Posterior vena cava (tissue), 2 donors: Measurements from ENCODE around the gene COIL. TPM values are rescaled to one million over a fixed set of nuclear protein-coding genes. Genes with fewer than 3 reads are reported as not detected.

ENCODE experiments used
- DNase-seq: peaks from one replicate; pipeline ENCODE4 v3.0.0-alpha.2; 2020; ENCODE audit warnings: low spot score
- intact Hi-C, 2 donors: fragments of 100-400 bp; cut with DNase I; formaldehyde crosslinking; loops; one replicate each; pipeline versions ENCODE4 v1.14.1 to v1.14.2; 2022 to 2023
- total RNA-seq, 2 donors: library from RNA; stranded (reverse); fragmentation: NEBNext Ultra II Directional; extraction: Animal tissue kit (Norgen Biotek cat#: 25700); gene quantifications; one replicate each; pipeline ENCODE4 v1.2.1, GENCODE V29; 2021
- donor health status: DM: yes; HTN: yes; CAD: no.
- donor health status: DM: yes; HTN: yes; CAD: no.

Gene COIL
- total RNA-seq, 2 donors from 2014 or later, result 9.4 to 9.5 TPM

DNA sequence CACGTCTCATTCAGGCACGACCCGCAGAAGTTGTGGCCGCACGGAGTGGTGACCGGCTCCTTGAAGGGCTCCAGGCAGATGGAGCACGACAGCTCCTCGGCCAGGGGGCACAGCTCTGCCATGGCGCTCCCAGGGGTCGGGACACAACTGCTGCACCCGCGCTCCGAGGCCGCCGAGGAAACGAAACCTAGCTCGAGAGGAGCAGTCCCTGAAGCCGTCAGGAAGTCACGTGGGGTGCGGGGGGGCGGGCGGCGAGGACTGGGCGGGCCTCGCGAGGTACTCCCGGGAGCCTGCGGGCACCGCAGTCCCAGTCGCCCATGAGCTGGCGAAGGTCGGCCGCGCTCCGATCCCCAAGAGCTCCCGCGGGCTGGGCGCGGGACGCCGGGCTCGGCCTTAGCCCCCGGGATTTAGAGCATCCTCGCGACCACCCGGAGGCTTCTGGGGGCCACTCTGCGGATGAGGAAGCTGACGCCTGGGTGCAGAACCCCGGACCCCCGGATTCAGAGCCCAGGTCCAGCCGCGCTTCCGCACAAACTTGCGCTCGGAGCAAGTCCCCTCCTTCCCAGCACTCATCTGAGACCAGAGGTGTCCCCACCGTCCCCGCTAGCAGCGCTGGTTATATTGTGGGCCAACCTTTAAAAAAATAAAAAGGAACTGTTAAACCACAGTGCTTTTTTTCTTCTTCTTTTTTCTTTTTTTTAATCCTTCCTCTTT is 46.8 kb downstream of the COIL start, which contains the start of gene TRIM25:
TRIM25 (minus strand) TSS at position 183 of the 714 bp plus-strand sequence; CDS start at position 122, 61 bp downstream.
- peak; percentile 96 for DNase-seq
- intact Hi-C loops, result no loop called here

DNA sequence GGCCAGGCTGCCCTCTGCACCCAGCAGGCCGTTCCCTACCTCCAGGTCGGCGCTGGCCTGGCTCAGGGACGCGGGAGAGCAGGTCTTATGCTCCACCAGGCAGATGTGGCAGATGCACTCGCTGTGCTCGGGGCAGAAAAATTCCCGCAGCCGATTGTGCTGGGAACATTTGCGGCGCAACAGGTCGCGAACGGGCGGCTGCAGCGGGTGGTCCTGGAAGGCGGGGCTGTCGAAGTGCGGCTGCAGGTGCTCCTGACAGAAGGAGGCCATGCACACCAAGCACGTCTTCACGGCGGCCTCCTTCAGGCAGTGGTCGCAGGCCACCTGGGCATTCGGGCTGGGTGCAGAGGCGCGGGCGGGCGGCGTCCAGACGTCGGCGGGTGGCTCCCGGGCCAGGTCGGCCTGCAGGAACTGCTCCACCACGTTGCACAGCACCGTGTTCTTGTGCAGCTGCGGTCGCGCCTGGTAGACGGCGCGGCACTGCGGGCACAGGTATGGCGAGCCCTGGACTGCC is 47.4 kb downstream of the COIL start:
- DNase-seq, result no peak
- intact Hi-C loops, result no loop called here

DNA sequence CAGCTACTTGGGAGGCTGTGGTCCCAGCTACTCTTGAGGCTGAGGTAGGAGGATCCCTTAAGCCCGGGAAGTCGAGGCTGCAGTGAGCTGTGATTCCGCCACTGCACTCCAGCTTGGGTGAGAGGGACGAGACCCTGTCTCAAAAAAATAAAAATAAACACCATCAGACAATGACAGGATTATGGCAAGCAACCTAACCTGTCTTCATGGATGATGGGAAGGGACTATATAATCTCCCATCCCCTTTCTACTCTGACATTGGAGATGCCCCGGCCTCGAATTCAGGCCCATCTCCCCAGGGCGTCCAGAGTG is 47.9 kb downstream of the COIL start:
- intact Hi-C loops, result no loop called here

DNA sequence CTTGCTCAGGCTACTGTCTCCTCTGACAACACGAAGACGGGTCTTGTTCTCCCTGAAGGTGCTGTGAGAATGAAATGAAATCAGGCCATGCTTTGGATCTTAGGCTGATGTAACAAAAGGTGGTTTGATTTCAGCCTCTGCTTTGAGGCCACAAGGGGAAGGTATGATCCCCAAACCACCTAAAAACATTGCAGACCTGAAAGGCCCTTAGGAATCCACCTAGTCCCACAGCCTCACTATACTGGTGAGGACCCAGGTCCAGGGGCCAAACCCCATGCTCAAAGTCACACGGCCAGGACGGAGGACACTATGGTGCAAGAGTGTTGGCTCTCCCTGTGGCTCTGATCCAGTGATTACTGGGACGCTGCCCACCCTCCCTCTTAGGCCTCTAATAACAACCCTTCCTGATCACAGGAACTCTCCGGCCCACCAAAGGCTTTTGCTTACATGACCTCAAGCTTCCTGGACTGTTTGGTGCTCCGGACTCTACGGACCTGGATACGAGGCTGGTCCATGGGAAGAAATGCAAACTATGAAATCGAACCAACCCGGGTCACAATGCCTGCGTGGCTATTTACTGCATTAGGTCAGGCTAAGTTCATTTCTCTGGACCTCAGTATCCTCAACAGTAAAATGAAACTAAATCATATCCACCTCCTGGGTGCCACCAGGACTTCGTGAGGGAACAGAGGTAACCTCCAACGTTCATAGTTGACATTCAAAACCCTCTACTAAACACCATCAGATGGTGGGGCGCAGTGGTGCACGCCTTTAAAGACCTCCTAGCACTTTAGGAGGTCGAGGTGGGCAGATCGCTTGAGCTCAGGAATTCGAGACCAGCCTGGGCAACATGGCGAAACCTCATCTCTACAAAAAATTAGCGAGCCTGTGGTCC is 48.5 kb downstream of the COIL start:
- DNase-seq, result no peak
- intact Hi-C loops, result no loop called here

More for the DNA sequence above, 47.9 kb downstream of the COIL start:
- DNase-seq, result no peak

DNA sequence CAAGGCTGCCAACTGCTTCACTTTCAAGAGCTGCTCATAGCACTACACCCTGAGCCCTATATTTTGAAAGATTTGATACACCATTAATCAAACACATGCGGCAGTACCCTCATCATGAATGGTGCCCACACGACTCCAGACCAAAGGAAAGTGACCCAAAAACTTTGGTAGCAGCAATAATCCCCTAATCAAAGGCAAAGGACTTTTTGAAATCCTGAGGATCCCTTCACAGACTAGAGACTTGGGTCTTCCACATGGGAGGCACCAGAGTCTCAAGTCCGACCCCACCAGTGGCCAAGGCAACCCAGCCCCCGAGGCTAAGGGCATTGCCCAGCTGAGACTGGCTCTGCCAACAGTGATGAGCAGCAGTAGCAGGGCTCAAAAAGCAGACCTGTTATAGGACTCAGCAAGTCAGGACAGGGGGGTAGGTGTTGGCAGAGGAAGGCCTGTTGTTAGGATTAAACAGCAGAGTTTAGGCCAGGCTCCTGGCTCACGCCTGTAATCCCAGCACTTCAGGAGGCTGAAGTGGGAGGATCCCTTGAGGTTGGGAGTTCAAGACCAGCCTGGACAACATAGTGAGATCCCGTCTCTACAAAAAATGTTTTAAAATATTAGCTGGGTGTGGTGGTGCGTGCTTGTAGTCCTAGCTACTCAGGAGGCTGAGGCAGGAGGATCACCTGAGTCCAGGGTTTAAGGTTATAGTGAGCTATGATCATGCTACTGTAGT is 50.2 kb downstream of the COIL start:
- intact Hi-C loops, result no loop called here
- DNase-seq, result no peak

DNA sequence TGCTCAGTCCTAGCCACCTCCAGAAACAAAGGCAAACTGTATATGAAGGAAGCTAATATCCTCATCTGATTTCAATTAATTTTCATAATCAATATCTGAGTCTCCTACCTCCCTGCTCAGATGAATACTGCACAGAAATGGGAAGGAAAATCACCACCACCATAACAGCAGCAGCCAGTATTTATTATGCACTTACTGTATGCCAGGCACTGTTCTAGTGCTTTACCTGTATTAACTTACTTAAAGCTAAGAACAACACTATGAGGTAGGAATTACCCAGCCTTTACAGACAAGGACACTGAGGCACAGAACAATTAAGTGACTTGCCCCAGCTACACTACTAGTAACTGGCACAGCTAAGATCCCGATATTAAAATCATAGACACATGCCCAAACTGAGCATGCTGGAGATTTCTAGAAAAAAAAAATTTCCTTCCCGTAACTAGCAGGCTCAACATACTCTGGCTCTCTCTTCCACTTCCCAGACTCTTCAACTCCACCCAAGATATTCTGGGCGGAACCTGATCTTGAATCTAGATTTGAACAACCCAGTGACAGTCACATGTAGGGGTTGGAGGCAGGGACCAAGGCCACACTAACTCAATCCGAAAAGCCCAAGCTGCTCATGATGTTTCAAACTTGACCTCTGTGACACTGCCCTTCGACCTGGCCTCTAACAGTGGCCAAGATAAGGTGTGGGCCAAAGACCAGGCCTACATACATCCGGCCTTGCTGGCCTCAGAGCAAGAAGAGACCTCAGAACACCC is 50.9 kb downstream of the COIL start:
- intact Hi-C loops, result no loop called here

DNA sequence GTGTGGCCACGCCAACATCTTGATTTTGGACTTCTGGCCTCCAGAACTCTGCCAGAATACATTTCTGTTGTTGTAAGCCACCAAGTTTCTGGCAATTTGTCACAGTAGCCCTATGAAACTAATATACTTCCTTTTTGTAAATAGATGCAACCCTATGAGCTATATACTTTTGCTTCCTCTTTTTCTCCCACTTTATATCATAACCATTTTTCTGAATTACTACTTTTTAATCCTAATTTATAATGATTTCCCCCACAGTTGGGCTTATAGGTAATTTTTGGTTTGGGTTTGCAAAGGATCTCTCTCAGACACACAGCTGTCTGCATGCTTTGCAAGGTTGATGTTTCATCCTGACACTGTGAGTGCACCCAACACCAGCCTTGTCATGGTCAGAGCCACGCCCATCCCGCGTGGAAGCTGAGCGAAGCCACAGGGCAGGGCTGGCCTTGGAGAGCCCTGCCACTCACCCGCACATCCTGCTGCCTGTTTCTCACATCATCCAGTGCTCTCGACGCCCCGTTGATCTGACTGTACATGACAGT is 52.8 kb downstream of the COIL start:
- DNase-seq, result peak; percentile 91
- intact Hi-C loops, result no loop called here

More for the DNA sequence above, 50.9 kb downstream of the COIL start:
- no peak for DNase-seq

DNA sequence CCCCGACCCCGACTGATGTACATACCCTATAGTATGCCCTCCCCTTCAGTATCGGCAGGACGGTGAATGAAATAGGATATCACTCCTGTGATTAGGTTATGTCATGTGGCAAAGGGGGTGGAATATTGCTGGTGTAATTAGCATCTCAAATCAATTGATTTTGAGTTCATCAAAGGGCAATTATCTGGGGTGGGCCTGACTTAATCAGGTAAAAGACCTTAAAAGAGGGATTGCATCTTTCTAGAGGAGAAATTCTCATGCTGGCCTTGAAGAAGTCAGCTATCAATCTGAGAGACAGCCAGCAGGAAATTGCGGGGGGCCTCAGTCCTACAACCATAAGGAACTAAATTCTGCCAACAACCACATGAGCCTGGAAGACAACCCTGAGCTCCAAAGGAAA is 57.3 kb downstream of the COIL start:
- DNase-seq, result no peak
- intact Hi-C loops, result no loop called here

DNA sequence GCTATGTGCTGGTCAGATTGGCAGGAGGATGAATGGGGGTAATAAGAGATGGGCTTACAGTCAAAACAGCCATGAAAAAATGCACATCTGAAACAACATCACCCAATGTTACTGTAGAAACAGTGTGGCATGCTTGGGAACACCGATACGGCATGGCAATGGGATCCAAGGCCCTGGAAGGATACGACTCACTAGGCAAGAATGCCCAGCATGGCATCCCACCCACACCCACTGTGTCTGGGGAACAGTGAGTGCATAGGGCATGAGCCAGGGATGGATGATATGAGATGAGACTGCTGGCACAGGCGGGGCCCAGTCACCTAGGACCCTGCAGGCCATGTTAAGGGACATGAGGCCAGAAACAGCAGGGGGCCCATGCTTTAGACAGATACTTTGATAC is 58.5 kb downstream of the COIL start:
- intact Hi-C loops, result no loop called here
- DNase-seq, result no peak

DNA sequence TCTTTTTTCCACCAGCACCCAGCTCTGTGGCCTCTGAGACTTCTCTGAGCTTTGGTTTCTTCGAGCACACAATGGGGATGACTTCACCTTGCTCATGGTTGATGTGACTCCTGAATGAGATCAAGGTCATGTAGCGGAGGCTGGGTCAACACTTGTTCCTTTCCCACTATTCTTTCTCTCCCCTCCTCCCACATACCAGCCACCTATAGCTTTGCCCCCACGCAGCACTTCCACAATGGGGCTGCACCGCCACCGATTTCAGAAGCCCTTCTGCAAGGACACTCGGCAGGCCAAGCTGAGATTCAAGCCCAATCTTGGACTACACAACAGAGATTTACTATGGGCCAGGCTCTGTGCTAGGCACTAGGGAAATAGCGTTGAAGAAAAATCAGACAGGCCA is 61.4 kb downstream of the COIL start:
- intact Hi-C loops, result no loop called here
- peak; percentile 10 for DNase-seq

DNA sequence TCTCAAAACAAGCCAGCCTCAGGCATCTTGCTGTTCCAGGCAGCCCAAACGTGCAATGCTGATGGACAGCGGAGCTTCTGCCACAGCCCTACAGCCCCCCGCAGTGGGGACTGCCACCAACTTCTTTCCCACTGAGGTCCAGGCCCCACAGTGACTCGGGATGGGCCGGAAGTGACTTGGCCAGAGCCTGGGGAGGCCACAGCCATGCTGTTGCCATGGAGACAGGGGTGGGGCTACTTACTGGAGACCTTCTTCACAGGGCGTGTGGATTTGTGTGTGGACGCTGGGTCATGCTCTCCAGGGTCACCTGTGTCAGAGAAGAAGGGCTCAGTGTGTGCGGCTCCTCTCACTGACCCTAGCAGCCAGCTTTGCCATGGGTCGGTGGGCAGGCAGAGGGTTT is 62.0 kb downstream of the COIL start:
- DNase-seq, result peak; percentile 67
- intact Hi-C loops, result no loop called here

DNA sequence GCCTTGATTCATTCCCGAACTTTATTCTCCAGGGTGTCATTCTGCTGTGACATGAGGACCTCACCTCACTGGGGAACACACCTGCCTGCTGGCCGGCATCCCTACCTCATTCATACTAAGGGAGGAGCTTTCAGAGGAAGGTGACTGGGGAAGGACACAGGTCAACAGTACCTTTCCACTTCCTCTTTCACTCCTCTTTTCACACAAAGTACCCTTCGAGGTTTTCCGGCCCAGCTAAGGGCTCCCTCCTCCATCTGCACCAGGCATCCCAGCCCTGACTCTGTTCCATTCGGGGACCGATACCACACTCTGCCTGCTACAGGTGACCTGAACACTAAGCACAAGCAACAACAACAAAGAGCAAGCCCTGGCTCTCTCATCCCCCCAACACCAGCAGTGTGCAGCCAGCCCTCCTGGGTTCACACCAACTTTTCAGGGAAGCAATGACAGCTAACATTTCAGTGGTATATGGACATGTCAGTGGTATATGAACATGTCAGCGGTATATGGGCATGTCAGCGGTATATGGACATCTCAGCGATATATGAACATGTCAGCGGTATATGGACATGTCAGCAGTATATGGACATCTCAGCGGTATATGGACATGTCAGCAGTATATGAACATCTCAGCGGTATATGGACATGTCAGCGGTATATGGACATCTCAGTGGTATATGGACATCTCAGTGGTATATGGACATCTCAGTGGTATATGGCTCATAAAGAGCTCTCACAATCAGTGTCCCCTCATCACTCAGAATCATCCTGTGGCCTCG is 63.0 kb downstream of the COIL start:
- DNase-seq, result no peak
- intact Hi-C loops, result no loop called here

DNA sequence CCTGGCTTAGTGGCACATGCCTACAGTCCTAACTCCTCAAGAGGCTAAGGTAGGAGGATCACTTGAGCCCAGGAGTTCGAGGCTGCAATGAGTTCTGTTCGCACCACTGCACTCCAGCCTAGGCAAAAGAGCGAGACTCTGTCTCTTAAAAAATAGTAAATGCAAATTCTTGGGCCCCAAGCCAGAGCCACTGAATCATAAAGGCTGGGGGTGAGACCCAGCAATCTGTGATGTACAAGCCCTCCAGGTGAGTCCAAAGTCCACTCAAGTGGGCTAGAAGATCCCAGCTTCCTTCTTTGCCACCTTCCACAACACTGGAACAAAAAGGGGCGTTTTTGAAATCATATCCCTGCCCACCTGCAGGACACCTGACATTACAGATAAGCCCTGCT is 63.9 kb downstream of the COIL start:
- intact Hi-C loops, result no loop called here
- no peak for DNase-seq

DNA sequence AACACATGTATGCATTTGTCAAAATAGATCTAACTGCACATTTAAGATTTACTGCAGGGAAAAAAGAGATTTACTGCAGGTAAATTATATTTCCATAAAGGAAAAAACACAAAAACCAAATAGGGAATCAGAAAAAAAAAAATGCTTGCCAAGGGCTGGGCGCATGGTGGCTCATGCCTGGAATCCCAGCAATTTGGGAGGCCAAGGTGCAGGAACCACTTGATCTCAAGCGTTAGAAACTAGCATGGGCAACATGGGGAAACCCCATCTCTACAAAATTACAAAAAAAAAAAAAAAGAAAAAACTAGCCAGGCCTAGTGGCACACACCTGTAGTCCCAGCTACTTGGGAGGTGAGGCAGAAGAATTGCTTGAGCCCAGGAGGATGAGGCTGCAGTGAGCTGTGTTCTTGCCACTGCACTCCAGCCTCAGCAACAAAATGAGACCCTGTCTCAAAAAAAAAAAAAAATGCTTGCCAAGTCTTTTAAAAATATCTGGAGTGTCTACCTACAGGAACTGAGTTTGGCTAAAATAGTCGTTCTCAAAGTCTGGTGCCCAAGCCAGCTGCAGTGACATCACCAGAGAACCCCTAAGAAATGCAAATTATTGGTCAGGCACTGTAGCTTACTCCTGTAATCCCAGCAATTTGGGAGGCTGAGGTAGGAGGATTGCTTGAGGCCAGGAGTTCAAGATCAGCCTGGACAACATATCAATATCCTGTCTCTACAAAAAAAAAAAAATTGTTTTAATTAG is 64.5 kb downstream of the COIL start:
- intact Hi-C loops, result no loop called here
- DNase-seq, result no peak

DNA sequence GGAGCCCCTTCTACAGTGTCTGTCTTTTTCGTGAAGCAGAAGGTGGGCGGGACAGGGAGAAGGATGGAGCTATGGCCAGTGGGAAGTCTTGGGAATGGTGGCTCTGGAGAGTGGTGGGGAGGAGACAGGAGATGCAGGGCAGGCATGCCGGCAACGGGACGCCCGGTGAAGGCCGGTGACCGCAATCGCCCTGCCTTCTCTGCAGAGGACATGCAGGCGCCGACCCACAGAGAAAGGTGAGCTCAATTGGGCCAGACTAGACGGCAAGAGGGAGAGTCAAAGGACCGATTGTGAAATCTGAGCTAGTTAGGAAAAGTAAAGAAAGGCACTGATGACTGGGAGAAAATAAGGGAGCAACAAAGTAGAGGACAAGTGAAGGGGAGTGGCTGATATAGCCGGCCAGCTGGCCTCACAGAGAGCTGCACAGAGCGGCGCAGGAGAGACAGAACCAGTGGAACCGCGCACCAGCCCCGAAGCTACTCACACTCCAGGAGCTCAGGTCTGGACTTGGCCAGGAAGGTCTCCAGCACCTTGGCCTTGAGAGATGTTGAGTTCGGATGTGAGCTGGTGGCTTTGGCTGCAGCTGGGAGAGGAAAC is 65.9 kb downstream of the COIL start:
- DNase-seq, result no peak
- intact Hi-C loops, result no loop called here

DNA sequence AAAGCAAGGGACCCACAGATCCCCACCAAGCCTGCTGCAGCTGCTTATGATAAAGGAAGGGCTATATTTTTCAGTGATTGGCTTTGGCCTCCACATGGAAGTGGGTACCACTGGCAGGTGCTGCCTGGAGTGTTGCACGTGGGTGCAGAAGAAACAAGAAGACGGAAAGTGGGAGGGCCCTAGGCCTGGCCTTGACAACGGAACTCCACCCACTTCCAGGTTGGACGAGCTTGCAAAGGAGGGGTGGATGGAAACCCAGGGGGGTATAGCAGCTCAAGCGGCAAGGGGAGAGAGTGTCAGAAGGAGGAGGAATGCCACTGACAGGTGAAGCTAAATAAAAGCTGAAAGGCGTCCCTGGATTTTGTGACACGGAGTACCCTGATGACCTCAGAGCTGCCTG is 67.3 kb downstream of the COIL start:
- DNase-seq, result no peak
- intact Hi-C loops, result no loop called here

DNA sequence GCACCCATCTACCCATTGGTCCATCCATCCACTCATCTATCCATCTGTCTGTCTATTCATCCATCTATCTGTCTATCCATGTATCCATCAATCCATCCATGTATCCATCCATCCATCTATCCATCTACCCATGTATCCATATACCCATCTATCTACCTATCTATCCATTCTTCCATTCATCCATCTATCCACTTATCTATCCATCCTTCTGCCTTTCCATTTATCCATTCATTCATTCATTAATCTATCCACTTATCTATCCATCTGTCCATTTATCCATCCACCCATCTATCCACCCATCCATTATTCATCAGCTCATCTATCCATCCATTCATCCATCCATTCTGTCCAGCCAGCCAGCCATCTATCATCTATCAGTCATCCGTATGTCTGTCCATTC is 68.5 kb downstream of the COIL start:
- intact Hi-C loops, result no loop called here

More for the DNA sequence above, 68.5 kb downstream of the COIL start:
- no peak for DNase-seq
